Retinal pigment epithelial cell (primary cell): ENCODE results near the gene CXXC5.
"Not testable (repeated sequence)": the region's sequence is repeated elsewhere in the genome, so short reads cannot be mapped to it uniquely, and the experiment has no call there.

Experiments
- DNase-seq: peaks from one replicate; pipeline ENCODE4 v3.0.0-alpha.2; 2010; ENCODE audit warnings: low read depth
- H3K4me3 ChIP-seq: 2 replicates; pipeline ENCODE4 v1.5.1; 2011; ENCODE audit warnings: mild to moderate bottlenecking, low read length, control low read depth, moderate library complexity
- CTCF ChIP-seq: conservative IDR thresholded peaks from 2 replicates; pipeline ENCODE4 v1.5.1; 2011; ENCODE audit warnings: low read depth, low read length, control low read depth, inconsistent platforms

Gene CXXC5

GRCh38 chr5:139708877-139709581 lies 60.9 kb downstream of the CXXC5 start:
- no peak for DNase-seq
- peak overlapping the region; percentile 15 for H3K4me3 ChIP-seq
- TF ChIP-seq CTCF, result no peak

- DNase-seq, result no peak
- TF ChIP-seq CTCF, result no peak
- H3K4me3 ChIP-seq, result peak overlapping the region; percentile 15
Measured at GRCh38 chr5:139709582-139710318, 61.6 kb downstream of the CXXC5 start.

- TF ChIP-seq CTCF, result no peak
- H3K4me3 ChIP-seq, result peak overlapping the region; percentile 47
- DNase-seq, result no peak
Measured at GRCh38 chr5:139710319-139711066, 62.3 kb downstream of the CXXC5 start.

- DNase-seq, result no peak
- TF ChIP-seq CTCF, result peak; percentile 44
- peak overlapping the region; percentile 47 for H3K4me3 ChIP-seq
Measured at GRCh38 chr5:139711067-139711905, 63.1 kb downstream of the CXXC5 start.

GRCh38 chr5:139711906-139712224 lies 63.7 kb downstream of the CXXC5 start:
- no peak for TF ChIP-seq CTCF
- DNase-seq, result no peak
- H3K4me3 ChIP-seq, result peak overlapping the region; percentile 23

- TF ChIP-seq CTCF, result no peak
- DNase-seq, result no peak
- H3K4me3 ChIP-seq, result no peak overlapping the region
Measured at GRCh38 chr5:139712412-139712811, 64.3 kb downstream of the CXXC5 start.

- not testable (repeated sequence) for DNase-seq, H3K4me3 ChIP-seq
Measured at GRCh38 chr5:139713898-139714297, 65.7 kb downstream of the CXXC5 start.
